ENCODE measurements around the gene ARPC1A.
"Not testable (repeated sequence)": the region's sequence is repeated elsewhere in the genome, so short reads cannot be mapped to it uniquely, and the experiment has no call there.

ARPC1A gene

GRCh38 chr7:99379043-99379577, 53.4 kb downstream of the ARPC1A start:
- Histone ChIP-seq H3K4me3 (ENCODE audit: low read depth, low read length) (no peak overlapping the region), H3K27ac (peak overlapping the region; percentile 68), H3K9ac (no peak overlapping the region), H3K79me2 (peaks cover 2% of the 10 kb centered on the region), H3K4me2 (ENCODE audit: low read length) (no peak overlapping the region), H3K4me1 (peaks cover 3% of the 10 kb centered on the region), H3K9me3 (ENCODE audit: control insufficient read depth, low read length) (no peaks in the 10 kb centered on the region), H3K27me3 (ENCODE audit: control insufficient read depth, insufficient read depth, low read length) (no peaks in the 10 kb centered on the region), H3K36me3 (ENCODE audit: control insufficient read depth, insufficient read depth, low read length) (no peaks in the 10 kb centered on the region), H2AFZ (no peak overlapping the region)
- no peak for TF ChIP-seq CTCF (IDR thresholded peaks at IDR 0.05)

GRCh38 chr7:99379693-99380031, 54.0 kb downstream of the ARPC1A start:
- not testable (repeated sequence) for H3K79me2 ChIP-seq; H3K27me3 ChIP-seq (ENCODE audit: control insufficient read depth, insufficient read depth, low read length); H3K4me3 ChIP-seq (ENCODE audit: low read depth, low read length); H3K9ac ChIP-seq; H3K9me3 ChIP-seq (ENCODE audit: control insufficient read depth, low read length); H3K4me1 ChIP-seq; H2AFZ ChIP-seq; H3K36me3 ChIP-seq (ENCODE audit: control insufficient read depth, insufficient read depth, low read length); H3K4me2 ChIP-seq (ENCODE audit: low read length)
- H3K27ac ChIP-seq: peak overlapping the region; percentile 68

- Histone ChIP-seq H3K4me3 (ENCODE audit: low read depth, low read length) (no peak overlapping the region), H3K36me3 (ENCODE audit: control insufficient read depth, insufficient read depth, low read length) (no peaks in the 10 kb centered on the region)
- TF ChIP-seq CTCF (IDR thresholded peaks at IDR 0.05): no peak
These were observed 54.5 kb downstream of the ARPC1A start for GRCh38 chr7:99380032-99380822.

GRCh38 chr7:99380823-99381663, 55.3 kb downstream of the ARPC1A start:
- TF ChIP-seq CTCF (IDR thresholded peaks at IDR 0.05): no peak
- Histone ChIP-seq H3K4me3 (ENCODE audit: low read depth, low read length) (no peak overlapping the region), H2AFZ (peak overlapping the region; percentile 15), H3K36me3 (ENCODE audit: control insufficient read depth, insufficient read depth, low read length) (no peaks in the 10 kb centered on the region), H3K27ac (peak overlapping the region; percentile 68), H3K4me1 (peaks cover 3% of the 10 kb centered on the region), H3K4me2 (ENCODE audit: low read length) (no peak overlapping the region), H3K9me3 (ENCODE audit: control insufficient read depth, low read length) (no peaks in the 10 kb centered on the region), H3K9ac (no peak overlapping the region), H3K79me2 (peaks cover 2% of the 10 kb centered on the region), H3K27me3 (ENCODE audit: control insufficient read depth, insufficient read depth, low read length) (no peaks in the 10 kb centered on the region)

More at GRCh38 chr7:99380032-99380822, 54.5 kb downstream of the ARPC1A start:
- Histone ChIP-seq H3K9ac (no peak overlapping the region), H3K9me3 (ENCODE audit: control insufficient read depth, low read length) (no peaks in the 10 kb centered on the region), H2AFZ (peak overlapping the region; percentile 15), H3K4me2 (ENCODE audit: low read length) (no peak overlapping the region), H3K27ac (peak overlapping the region; percentile 68), H3K4me1 (peaks cover 3% of the 10 kb centered on the region), H3K79me2 (peaks cover 2% of the 10 kb centered on the region), H3K27me3 (ENCODE audit: control insufficient read depth, insufficient read depth, low read length) (no peaks in the 10 kb centered on the region)

GRCh38 chr7:99381664-99382075, 56.0 kb downstream of the ARPC1A start:
- H3K9ac ChIP-seq: no peak overlapping the region
- no peaks in the 10 kb centered on the region for H3K36me3 ChIP-seq (ENCODE audit: control insufficient read depth, insufficient read depth, low read length)
- H3K27me3 ChIP-seq (ENCODE audit: control insufficient read depth, insufficient read depth, low read length): no peaks in the 10 kb centered on the region
- H2AFZ ChIP-seq: no peak overlapping the region
- H3K9me3 ChIP-seq (ENCODE audit: control insufficient read depth, low read length): no peaks in the 10 kb centered on the region
- H3K4me2 ChIP-seq (ENCODE audit: low read length): no peak overlapping the region
- TF ChIP-seq CTCF (IDR thresholded peaks at IDR 0.05): no peak
- no peak overlapping the region for H3K27ac ChIP-seq
- peaks cover 3% of the 10 kb centered on the region for H3K4me1 ChIP-seq
- peaks cover 2% of the 10 kb centered on the region for H3K79me2 ChIP-seq
- no peak overlapping the region for H3K4me3 ChIP-seq (ENCODE audit: low read depth, low read length)

All from parathyroid adenoma (tissue), 2 donors.